Measurements from ENCODE around the gene LRRC46.

GRCh38 chr17:47831003-47831933 is at the start of gene LRRC46, which contains the start of gene MRPL10:
- TF ChIP-seq POLR2A (IDR thresholded peaks at IDR 0.05) = peak in 1 of 2 donors; percentile 77
- TF ChIP-seq, protein P1, sequence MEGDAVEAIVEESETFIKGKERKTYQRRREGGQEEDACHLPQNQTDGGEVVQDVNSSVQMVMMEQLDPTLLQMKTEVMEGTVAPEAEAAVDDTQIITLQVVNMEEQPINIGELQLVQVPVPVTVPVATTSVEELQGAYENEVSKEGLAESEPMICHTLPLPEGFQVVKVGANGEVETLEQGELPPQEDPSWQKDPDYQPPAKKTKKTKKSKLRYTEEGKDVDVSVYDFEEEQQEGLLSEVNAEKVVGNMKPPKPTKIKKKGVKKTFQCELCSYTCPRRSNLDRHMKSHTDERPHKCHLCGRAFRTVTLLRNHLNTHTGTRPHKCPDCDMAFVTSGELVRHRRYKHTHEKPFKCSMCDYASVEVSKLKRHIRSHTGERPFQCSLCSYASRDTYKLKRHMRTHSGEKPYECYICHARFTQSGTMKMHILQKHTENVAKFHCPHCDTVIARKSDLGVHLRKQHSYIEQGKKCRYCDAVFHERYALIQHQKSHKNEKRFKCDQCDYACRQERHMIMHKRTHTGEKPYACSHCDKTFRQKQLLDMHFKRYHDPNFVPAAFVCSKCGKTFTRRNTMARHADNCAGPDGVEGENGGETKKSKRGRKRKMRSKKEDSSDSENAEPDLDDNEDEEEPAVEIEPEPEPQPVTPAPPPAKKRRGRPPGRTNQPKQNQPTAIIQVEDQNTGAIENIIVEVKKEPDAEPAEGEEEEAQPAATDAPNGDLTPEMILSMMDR (IDR thresholded peaks at IDR 0.05) = peak in 1 of 6 experiments; percentile 26

Data from thyroid gland (tissue), 4 donors.